ENCODE results near the gene KCNMA1.
A peak's percentile ranks its signal among the peaks of the same experiment; 100 is the strongest.

The KCNMA1 gene

DNA sequence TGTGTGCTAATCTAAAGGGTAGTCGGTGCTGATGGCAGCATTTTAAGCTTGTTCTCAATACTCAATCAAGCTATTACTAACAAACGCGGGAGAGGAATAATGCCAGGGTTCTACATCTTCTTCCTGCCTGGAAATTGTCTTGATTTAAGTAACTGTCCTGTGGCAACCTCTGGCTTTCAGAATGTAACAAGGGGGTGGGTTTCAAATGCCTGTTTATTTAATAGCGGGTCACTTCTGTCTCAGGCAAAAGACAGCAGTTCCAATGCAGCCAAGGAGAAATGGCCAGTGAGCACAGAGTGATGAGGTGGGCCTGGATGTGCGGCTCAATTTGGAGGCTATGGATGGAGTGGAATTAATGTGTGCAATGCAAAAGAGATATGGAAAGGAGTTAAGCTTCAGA lies 692.4 kb downstream of the KCNMA1 start:
- no peak for DNase-seq

DNA sequence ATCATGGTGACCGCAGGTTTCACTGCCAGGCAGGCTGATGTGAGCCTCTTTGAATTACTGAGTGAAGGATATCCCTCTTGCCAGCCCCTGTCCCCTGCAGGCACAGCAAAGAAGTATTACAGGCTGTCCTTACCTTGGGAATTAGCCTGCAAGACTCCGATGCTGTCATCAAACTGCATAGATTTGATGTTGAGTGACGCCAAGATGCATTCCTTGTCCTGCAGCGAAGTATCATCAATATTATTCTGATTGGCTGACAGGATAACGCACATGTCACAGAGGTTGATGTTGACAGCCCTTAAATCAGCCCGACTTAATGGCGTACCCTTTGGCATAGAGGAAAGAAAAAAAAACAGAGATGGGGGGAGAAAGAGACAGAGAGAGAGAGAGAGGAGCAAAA lies 693.0 kb downstream of the KCNMA1 start:
- DNase-seq, result no peak

DNA sequence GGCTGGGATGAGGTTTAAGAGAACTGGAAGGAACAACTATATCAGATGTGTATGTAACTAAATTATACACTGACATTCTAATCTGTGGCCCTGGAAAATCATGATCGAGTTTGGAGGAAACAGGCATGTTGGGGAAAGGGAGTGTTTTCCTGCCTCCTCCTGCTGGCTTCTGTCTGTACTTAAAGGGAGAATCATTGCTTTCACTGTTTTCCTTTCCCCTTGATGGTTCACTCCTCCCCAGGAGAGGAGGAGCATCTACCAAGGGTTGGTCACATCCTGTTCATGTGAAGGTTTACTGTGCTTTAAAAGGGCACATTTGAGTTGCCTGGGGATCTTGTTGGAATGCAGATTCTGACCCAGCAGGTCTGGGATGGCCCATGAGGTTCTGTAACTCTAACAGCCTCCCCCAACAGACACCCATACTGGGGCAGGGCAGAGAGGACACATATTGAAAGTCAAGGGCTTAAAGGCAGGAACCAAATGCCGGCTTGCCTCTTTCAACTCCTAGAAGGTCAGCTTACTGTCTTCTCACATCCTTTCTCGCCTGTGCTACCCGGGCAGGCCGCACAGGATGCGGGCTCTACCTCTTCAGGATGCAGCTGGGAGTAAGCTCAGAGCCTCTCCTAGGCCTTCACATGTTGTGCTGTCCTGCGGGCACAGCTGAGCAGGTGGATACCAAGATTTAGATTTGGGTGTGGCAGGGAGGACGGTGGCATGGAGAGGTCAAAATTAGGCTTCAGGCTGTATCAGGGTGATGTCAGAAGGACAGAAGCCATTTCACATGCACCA lies 694.8 kb downstream of the KCNMA1 start:
- DNase-seq, result no peak

DNA sequence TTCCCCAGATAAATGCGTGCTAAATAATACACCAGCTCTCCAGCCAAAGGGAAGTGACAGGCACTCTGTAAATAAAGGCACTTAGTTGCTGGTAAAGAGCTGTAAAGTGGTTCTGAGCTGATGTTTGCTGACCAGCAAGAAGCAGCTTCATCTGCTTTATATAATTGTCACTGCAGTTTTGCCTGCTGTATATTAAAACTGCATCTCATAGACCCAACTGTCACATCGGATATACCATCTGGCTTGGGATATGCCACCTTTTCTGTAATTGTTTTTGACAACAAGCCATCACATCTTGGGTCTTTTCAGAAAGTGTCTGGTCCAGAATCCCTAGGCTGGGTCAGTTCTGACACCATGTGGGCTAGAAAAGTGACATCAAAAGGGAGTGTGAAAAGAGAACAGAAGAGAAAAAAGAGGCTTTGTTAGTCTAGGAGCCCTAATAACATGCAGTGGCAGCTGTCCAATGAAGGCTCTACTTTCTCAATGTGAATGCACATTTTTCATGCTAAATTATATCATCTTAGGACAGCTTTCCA lies 697.6 kb downstream of the KCNMA1 start:
- DNase-seq, result peak; percentile 57

DNA sequence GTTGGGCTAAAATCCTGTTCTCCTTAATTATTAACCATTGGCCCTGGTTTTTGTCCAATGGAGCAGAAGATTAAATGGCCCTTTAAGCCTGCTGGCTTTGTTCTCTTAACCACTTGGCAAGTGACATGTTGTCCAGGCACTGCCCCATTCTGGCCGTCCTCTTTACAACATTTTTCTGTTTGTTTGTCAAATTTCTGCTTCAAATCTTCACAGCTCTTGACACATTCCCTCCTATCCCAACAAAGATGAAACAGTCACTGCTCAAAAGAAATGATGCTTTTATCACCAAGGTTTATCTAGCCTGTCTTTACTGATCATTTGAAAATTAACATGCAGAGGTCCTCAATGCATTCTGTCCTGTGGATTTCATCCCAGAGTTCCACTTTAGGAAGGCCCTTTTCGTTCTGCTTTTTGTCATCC lies 700.4 kb downstream of the KCNMA1 start:
- DNase-seq, result no peak

DNA sequence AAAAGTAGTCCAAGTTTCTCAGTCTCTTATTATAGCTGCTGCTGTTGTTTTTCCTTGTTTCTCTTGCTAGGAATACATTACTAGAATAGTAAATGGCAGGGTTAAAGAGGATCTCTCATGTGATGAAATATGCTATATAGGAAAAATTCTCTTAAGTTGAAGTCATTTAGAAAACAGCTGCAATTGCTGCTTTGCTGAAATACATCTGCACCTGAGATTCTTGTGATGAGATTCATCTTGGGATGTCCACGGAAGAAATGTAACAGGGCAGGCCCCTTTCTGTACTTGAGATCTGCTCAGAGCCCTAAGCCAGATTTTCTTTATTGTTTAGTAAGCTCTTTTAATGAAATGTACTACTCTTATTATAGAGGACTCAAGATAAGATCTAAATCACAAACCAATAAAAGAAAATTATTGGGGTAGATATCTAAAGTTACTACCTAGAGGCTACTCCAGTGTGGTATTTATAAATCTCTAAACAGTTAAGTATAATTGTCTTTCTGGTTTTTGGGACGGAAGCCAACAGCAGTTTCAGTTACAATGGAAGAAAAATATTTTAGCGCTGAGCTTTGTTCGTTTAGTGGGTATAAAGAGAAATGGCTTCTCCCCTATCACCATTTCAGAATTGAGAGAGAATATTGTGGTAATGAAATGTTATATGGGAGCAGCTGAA lies 701.5 kb downstream of the KCNMA1 start:
- no peak for DNase-seq

DNA sequence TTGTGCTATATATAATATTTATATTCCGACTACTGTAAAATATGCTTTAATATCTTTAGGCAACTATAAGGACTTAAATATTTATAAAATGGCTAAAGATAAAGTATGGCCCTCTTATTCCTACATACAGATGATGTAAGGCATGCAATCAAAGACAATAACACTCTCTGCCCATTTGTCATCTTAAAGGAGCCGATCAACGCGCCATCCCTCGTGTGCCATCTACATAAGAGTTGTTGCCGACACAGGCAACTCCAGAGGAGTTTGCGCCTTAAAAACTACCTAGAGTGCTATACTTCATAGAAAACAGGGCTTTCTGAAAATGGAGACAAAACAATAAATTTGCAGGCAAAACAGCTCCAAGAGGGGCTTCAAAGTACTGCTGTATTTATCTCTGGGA lies 709.0 kb downstream of the KCNMA1 start:
- no peak for DNase-seq

DNA sequence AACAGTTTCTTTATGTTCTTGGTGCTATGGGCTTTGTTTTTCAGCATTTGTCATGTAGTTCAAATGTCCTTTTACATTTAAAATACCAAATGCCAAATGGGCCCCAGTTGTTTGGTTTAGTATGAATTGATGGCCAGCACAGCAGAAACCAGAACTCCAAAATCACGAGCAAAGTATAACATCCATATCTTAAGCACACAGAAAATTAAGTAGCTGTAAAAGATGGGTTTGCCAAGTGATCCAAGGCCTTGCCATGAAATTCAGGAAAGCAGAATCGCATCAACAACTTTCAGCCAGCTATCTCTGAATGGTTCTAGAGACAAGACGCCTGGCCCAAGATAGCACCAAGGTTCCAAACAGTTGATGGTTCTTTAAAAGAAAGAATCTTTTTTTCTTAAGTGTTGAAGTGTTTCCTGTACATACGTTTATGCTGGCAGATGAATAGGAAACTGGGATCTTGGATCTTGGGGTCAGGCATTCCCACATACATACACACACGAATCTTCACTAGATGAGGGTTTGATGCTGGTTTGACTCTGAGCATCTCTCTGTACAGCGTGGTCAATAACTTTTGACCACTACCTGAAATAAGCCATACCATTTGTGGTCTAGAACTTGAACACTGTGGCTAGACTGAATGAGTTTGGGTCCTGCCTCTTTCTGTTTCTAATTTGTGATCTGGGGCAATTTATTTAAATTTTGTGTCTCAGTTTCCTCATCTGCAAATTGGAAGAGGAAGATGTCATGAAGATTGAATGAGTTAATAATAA lies 711.8 kb downstream of the KCNMA1 start:
- DNase-seq, result no peak

DNA sequence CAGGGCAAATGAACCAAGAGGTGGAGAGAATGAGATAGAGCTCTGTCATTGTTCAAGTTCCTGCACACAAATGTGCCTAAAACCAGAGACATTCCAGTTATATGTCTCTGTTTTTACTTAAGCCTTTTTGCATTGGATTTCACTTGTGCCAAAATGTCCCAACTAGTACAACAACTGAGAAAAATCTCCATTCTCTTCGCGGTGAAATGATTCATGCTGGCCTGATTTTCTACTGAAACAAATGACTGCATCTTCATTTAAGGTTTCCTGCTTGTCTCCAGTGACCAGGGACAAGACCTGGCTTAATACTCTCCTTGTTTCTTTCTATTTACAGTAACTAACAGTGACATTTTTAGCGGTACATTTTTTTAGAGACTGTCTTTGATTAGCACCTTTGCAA lies 714.9 kb downstream of the KCNMA1 start:
- DNase-seq, result no peak

DNA sequence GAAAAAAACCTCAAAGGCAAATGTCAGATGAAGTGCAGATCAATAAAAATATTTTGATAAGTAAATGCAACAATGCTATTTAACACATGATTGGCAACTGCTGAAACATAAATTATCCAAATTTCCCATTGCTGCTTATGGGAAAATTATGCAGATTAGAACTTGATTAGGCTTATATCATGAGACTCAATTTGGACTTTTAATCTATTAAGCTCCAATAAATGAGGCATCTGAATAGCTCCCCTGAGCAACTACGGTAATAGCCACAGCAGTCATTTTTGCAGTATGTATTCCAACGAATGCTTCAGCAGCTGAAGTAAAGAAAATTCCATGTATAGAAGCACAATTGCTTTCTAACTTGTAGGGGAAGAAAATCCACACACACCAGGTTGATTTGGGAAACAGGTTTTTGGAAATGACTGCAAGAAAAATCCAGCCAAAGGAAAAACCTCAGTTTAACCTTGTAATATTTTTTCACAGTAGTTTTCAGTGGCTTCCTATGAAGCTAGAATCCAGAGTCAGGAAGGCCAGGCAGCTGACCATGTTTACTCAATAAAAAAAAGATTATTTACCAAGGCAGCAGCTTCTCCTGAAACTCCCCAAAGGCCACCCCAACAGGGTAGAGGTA lies 716.1 kb downstream of the KCNMA1 start:
- DNase-seq, result no peak

DNA sequence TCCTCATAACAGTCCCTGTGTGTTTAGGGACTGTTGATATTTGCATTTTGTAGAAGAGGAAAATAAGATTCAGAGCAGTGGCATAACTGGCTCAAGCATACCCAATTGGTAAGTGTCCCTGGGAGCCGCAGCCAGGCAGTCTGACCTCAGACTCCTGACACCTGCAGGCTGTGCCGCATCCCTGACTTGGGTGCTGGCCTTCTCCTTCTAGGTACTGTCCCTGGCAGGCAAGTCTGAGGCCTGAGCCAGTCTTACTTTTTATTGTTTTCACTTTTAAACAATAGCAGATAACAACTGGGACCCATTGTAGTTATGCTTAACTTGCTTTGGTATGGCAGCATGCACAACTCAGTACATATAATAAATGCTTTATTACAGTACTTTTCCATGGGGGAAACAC lies 717.0 kb downstream of the KCNMA1 start:
- DNase-seq, result no peak

DNA sequence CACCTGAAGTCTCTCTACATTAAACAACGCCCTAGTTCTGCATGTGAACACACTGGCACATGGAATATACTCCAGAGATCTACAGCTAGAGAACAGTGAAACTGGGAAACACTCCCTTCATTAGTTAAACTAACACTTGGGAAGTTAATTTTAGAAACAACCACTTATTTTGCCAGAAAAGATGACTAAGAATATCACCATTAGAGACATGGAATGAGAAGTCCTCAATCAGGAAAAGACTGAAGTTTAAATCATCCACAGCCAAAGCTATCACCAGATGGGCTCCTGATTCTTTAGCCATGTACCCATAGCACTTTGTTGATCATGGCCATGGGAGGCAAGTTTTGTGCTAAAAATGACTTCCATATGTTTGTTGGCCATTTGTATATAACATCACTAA lies 719.5 kb downstream of the KCNMA1 start:
- DNase-seq, result no peak

DNA sequence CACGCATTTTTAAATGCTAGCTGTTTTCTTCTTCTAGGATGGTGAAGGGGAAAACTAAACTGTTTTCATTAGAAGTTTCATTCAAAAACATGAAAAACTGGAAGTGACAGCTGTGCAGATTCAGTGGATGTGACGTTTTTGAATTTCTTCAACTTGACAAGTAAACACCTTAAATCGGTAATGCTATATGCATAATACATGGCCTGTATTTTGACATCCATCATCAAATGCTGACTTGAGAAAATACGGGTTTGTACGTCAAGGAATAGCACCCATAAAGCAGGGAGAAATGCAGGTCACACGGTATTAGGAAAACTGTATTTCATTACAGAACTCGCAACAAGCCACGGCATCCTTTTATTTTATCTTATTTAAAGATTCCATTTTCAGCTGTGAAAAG lies 720.5 kb downstream of the KCNMA1 start:
- DNase-seq, result no peak

DNA sequence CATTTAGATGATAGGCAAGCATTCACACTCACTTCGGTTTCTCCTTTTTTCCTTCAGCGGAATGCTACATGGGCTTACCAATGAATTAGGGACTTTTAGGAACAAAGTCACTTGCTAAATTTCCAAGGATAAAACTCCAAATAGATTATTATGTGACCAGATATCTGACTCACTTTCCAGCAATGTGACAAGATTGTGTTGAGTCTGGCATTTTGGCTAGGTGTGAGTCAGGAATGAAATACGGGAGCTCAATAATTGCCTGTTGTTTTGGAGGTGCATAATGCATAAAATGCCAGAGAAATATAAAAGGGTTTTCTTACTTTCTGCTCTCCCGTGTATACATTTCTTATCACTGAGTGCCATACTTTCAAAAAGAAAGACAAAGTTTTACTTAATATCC lies 721.1 kb downstream of the KCNMA1 start:
- no peak for DNase-seq

DNA sequence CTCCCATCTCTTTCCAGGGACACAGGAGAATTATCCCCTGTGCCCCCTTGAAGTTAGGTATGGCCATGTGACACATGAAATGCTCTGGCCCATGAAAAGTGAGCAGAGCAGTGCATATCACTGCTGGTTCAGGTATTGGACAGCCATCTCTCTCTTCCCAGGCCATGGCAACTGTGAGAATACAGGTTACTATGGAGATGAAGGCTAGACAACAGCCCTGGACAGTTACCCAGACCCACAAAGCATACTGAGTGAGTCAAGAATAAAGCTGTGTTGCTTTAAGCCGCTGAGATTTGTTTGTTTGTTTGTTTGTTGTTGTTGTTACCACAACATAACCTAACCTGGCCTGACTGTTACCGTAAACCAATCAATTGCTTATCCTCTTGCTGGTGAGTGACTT lies 722.3 kb downstream of the KCNMA1 start:
- no peak for DNase-seq

DNA sequence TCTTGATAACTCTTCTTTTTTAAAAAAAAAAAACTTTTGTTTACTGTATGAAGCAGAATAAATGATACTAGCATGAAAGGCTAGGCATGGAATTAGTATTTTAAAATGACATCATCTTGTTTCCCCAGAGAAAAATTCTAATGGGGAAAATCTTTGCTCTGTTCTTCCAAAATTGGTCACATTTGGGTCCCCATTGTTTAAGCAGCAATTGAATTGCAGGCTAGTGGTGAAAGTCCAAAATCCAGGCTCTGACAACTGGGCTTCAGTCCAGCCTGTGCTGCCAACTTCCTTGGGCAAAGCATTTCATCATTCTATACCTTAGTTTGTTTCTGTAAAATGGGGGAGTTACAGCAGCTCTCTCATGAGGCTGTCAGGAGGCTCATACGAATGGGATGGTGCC lies 726.4 kb downstream of the KCNMA1 start:
- DNase-seq, result no peak

DNA sequence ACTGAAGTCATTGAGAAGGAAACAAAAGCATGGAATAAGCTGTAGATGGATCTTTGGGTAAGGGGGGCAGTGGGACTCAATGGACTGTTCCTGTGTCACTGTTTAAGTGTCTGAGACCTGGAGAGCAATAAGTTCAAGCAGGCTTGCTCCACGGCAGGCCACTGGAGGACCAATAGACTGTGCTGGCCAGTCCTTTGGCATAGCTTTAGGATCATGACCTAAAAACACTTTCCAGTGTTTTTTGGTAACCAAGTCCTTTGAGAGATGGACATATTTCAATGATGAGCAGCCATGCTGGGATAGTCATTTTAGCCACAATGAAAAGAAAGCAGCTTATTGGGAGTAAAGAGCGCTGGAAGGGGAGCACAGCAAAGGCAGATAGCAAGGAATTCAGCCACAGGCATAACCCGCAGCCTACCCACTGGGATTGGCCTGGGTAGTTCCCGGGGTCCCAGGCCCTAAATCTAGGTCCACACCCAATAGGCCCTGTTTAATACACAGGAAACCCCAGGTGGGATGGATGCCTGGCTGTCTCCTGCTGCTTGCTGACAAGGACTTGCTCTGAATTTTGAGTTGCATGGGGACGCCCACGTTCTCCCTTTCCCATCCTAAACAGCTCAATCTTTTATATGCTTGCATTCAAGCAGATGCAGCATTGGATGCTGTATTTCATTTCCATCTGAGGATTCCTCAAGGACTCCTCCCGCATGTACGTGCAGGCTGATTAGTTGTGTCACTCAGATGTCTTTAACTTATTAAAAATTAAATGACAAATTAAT lies 727.2 kb downstream of the KCNMA1 start:
- DNase-seq, result no peak

DNA sequence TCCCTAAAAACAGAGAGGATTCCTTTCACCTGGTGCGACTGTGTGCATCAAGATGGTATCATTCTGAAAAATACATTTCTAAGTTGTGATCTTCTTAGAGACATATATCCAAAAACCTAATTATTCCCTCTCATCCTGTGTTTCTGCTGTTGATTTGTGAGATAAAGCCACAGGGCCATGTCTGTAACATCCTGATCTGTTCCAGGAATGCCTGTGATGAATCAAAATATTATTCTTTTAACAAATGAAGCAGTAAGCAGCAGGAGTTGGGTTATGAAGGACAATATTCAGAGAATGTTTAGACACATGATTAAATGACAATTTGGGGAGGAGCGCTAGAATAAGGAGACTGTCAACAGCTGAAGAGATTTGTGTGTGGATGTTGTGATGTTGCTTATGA lies 731.4 kb downstream of the KCNMA1 start:
- no peak for DNase-seq

DNA sequence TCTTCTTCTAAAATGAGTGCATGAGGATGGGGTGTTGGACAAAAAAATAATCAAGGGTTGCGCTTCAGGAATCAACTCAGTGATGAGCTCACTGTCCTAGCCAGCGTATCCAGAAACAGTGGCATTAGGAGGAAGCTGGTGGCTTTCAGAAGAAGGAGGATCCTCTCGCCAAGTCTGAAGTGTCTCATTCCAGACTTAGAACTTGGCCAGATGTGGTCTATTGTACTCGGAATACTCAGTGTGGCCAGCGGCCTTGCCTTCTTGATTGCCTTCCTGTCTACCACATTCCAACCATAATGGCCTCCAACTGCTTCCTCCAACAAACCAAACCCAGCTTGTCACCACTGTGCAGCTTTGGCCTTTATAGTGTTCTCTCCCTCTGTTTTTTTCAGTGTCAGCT lies 732.4 kb downstream of the KCNMA1 start:
- no peak for DNase-seq

DNA sequence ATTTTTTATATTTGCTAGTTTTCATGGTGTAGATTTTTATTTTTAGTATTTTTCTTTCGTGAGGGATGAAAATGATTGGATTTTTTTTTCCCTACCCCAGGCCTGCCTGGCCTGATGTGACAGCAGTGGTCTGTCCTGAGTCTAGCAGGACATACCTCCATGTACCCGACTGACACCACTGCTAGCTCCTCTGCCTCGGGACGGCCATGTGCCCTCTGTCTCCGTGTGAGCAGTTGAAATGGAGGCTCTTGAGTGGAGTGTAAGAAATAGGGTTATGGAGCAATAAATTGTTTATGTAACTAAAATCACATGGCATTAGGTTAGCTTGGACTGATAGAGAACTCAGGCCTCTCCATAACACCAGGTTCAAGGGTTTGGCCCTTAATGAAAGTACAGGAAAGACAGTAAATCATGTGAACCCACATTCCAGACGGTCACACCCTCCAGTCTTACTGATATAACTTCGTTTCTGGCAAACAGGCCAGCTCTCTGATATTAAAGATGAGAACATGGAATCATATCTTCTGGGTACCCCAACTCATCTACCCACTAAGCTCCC lies 734.1 kb downstream of the KCNMA1 start:
- DNase-seq, result no peak

DNA sequence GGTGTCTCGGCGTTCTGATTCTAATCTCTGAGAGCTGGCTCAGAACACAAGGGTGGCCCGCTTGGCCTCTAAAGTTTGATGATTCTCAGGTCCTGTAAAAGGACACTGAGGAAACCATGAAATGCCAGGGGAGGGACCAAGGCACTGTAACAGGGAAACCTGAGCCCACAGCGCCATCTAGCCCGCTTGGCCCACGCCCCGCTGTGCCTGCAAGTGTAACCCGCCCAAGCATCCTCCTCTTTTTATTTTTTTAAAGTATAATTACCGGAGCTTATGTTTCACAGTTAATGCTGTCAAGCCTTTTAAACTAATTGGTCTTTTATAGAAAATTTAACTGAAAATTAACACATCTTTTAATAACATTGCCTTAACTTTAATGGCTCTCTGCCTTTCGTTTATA lies 734.7 kb downstream of the KCNMA1 start:
- no peak for DNase-seq

DNA sequence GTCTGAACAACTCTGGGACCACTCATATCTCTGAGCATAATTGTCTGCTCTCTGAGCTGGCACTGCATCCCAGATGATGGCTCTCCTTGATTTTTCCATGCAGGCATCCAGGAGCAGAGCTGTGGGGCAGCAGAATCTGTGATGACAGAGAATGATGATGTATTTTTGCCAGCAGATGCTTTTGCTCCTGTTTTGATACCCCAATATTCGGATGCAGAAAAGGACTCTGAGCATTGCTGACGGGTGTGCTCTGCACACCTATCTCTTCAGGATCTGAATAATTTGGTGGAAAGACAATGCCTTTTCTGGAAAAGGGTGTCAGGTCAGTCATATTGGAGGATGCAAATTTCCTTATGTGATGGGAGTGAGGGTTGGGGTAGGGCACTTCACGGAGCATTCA lies 735.9 kb downstream of the KCNMA1 start:
- DNase-seq, result no peak

Data from NCI-H1694 treated with DMSO at 0.1 percent for 48 hours (cell line).